KOPT-K1 (cell line): ENCODE measurements around the gene SH3PXD2A.
"Not testable (repeated sequence)": the region's sequence is repeated elsewhere in the genome, so short reads cannot be mapped to it uniquely, and the experiment has no call there.

Experiments used
- H3K27ac ChIP-seq: fragments of 200-600 bp; sonication (generic); 2 replicates; pipeline ENCODE4 v1.5.1; 2016; ENCODE audit warnings: antibody characterized with exemption, mild to moderate bottlenecking, low read depth, low read length; ENCODE audit not compliant: poor library complexity, severe bottlenecking
- H3K36me3 ChIP-seq: fragments of 200-600 bp; sonication (generic); 2 replicates; pipeline ENCODE4 v1.5.1; 2017; ENCODE audit warnings: antibody characterized with exemption, mild to moderate bottlenecking, low read length, moderate library complexity; ENCODE audit not compliant: insufficient read depth
- H3K9me3 ChIP-seq: fragments of 200-600 bp; sonication (generic); 2 replicates; pipeline ENCODE4 v1.5.1; 2017; ENCODE audit warnings: antibody characterized with exemption, low read length, mild to moderate bottlenecking; ENCODE audit not compliant: insufficient read depth, poor library complexity, severe bottlenecking

The SH3PXD2A gene

DNA sequence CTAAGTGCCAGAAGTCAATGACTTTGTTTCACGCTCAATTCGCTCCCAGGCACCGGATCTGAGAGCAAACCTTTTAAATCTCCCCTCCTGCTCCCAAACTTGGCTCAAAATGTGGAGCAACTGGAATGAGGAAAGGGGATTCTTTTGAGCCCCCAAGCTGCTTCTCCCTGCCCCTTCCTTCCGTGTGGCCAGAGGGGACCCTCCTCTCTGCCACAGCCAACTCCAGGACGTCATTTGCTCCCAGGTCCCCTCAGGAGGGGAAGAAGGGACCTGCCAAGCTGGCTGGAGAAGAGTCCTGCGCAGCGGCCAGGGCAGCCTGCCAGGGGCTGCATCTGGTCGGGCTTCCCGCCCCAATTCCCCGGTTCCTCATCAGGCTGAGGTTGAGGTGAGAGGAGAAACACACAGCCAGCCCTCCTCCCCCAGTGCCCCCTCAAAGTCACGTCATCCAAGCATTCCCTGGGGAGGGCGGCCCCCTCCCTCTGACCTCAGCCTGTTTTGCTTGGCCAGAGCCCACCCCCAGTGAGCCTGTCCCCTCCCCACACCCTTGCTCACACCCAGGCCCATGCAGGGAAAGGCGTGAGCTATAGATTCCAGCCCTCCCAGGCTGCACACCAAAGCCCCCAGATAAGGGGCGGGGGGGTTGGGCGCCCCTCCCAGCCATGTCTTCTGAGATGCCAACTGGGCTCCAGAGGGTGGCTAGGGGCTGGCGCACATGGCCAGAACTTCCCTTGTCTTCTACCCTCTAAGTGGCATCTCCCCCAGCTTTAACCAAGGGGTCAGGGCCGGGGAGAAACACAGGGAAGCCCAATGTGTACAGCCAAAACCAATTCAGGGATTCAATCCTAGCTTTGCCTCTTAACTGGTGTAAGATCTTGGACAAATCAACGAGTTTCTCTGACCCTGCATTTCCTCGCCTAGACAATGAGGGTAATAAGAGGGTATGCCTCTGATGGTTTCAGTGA lies 35.0 kb downstream of the SH3PXD2A start:
- Histone ChIP-seq H3K36me3 (no peaks in the 10 kb centered on the region), H3K27ac (no peak overlapping the region), H3K9me3 (no peaks in the 10 kb centered on the region)

DNA sequence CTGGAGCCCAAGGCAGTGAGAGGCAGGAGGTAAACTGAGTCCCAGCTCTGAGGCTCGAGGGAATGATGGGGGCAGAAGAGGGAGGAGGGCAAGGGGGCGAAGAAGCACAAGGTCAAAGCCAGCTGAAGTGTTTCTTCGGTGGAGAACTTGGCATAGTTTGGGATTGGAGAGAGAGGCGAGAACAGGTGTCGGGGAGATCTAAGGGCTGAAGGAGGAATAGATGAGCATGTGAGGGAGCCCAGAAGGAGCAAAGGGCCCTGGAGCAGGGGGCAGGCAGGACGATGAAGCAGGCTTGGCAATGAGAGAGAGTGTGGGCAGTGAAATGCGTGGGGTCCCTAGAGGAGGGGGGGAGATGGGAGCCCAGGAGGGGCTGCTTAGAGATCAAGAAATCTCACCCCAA lies 35.9 kb downstream of the SH3PXD2A start:
- Histone ChIP-seq H3K27ac (no peak overlapping the region), H3K9me3 (no peaks in the 10 kb centered on the region), H3K36me3 (no peaks in the 10 kb centered on the region)

DNA sequence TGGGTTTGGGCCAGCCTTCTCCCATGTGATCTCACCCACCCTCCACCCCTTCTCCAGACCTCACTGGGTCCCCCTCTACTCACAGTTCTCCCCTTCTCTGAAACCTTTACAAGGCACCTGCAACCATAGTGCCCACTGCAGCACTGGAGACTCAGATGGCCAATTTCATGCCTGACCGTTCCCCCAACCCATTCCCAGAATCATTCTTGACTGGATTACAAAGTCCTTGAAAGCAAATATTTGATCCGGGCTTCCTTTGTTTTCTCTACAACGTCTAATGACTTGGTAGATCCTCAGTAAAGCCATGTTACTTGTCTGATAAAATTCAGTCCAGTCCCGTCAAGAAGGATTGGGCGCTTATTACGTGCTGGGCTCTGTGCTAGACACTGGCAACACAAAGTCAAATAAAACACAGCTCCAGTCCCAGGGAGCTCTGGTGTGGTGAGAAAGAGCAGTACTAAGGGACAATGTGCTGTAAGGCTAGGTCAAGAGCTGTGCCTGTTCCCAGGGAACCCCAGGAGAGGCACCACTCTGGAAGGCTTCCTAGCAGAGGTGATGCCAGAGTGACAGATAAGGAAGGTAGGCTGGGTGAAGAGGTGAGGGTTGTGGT lies 36.5 kb downstream of the SH3PXD2A start:
- H3K36me3 ChIP-seq: no peaks in the 10 kb centered on the region
- no peaks in the 10 kb centered on the region for H3K9me3 ChIP-seq
- H3K27ac ChIP-seq: no peak overlapping the region

DNA sequence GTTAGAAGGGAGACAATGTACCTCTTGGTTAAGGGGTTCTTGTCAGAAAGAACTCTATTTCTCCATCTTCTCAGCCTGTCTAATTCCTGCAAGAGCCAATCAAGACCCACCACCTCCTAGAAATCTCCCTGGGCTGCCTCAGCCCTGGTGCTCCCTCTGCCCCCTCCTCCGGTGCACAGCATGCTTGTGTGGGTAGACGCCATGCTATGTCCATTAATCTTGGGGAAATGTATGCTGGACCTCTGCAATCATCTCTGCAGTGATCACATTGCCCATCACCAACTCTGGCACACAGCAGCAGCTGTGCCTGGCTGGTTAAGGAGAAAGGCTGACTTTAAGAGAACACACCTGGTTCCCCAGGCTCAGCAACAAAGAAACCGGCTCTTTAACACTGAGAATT lies 37.3 kb downstream of the SH3PXD2A start:
- Histone ChIP-seq H3K27ac (no peak overlapping the region), H3K9me3 (no peaks in the 10 kb centered on the region), H3K36me3 (no peaks in the 10 kb centered on the region)

DNA sequence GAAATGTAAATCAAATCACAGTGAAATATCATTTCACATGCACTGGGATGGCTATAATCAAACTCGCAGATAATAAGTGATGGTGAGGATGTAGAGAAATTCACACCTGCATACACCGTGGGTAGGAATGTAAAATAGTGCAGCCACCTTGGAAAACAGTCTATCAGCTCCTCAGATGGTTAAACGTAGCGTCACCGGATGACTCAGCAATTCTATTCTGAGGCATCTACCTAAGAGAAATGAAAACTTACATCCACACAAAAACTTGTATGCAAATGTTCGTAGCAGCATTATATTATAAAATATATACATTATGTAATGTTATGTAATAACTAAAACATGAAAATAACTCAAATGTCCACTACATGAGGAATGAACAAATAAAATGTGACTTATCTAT lies 38.9 kb downstream of the SH3PXD2A start:
- H3K27ac ChIP-seq: no peak overlapping the region
- no peaks in the 10 kb centered on the region for H3K36me3 ChIP-seq
- no peaks in the 10 kb centered on the region for H3K9me3 ChIP-seq

DNA sequence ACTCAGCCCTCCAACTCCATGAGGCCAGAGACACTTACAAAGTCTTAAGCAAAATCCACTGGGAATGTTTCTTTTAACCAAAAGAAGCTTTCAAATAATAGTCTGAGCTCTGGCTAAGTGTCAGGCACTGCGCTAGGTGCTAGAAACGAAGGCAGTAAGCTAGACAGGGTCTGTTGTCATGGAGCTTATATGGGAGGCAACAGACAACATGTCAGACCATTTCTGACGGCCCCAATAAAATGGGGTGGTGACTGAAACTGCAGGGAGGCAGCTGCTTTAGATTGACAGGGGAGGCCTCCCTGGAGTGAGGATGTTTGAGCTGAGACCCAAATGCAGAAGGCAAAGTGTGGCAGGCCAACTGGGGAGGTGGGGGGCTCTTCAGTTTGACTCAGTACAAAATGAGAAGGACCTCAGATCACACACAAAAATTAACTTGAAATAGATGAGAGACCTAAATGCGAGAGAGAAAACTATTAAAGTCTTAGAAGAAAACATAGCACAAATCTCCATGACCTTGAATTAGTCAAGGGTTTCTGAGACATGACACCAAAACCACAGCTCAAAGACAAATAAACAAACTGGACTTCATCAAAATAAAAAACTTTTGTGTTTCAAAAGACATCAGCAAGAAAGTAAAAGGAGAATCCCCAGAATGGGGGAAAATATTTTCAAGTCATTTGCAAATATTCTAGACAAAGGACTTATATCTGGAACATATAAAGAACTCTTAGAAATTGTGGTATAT lies 40.6 kb downstream of the SH3PXD2A start:
- no peaks in the 10 kb centered on the region for H3K36me3 ChIP-seq
- no peaks in the 10 kb centered on the region for H3K9me3 ChIP-seq
- H3K27ac ChIP-seq: no peak overlapping the region

DNA sequence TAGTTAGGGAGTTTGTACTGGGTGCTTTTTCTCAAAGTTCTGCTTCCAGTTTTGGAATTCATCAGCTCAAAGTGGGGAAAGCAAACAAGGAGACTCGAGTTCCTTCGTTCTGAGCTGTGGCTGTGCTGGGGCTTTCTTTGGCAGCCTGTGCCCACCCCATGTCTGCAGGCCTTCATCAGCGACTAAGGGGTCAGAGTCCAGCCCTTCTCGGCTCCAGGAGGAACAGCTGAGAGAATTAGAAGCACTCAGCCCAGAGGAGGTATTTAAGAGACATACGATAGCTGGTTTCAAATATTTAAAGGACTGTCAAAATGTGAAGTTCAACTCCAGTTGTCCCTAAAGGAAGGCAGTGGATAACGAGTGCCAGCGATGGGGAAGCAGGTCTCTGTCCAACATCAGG lies 41.3 kb downstream of the SH3PXD2A start:
- H3K36me3 ChIP-seq: no peaks in the 10 kb centered on the region
- H3K27ac ChIP-seq: no peak overlapping the region
- H3K9me3 ChIP-seq: no peaks in the 10 kb centered on the region

DNA sequence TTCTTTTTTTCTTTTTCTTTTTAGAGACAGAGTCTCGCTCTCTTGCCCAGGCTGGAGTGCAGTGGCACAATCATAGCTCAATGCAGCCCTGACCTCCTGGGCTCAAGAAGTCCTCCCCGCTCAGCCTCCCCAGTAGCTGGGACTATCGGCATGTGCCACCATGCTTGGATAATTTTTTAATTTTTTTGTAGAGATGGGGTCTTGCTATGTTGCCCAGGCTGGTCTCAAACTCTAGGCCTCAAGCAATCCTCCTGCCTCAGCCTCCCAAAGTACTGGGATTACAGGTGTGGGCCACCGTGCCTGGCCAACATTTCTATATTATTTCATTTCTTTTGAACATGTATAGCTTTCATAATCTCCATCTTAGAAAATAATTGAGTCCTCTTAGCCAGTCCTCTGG lies 42.1 kb downstream of the SH3PXD2A start:
- not testable (repeated sequence) for H3K9me3 ChIP-seq, H3K27ac ChIP-seq, H3K36me3 ChIP-seq

DNA sequence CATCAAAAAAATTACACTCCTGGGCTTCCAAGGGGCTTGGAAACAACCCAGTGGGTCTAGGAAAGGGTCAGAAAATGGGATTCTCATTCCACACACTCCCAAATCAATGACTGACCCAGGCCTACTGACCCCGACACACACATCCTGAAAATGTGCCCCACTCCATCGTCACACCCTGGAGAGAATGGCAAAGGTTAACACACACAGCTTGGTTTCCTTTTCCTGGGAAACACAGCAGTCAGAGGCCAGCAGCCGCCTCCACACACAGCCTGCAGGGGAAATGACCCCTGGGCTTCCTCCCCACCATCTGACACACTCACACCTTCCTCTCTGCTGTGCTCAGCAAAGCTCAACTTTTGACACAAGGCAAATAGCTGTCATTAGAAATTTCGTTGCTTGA lies 42.9 kb downstream of the SH3PXD2A start:
- Histone ChIP-seq H3K36me3 (no peaks in the 10 kb centered on the region), H3K27ac (no peak overlapping the region)

DNA sequence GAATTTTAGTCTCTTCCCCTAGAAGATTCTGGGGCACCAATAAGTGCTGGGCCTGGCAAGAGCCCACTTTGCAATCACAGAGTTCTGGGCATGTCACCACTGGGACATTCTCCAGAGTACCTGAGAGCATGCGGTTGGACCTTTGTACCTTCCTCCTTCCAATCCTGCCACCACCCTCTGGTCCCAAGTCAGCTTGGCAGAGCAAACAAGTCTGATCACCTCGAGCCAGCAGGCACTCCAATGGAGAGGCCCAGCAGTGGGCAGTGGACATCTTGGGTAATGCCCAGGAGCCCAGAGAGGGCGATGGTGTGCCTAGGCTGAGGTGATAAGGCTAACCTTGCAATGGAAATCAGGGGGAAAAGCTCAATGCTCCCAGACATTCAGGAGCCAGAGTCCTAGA lies 43.4 kb downstream of the SH3PXD2A start:
- Histone ChIP-seq H3K9me3 (no peaks in the 10 kb centered on the region), H3K36me3 (no peaks in the 10 kb centered on the region), H3K27ac (no peak overlapping the region)

More for the DNA sequence above, 42.9 kb downstream of the SH3PXD2A start:
- no peaks in the 10 kb centered on the region for H3K9me3 ChIP-seq

DNA sequence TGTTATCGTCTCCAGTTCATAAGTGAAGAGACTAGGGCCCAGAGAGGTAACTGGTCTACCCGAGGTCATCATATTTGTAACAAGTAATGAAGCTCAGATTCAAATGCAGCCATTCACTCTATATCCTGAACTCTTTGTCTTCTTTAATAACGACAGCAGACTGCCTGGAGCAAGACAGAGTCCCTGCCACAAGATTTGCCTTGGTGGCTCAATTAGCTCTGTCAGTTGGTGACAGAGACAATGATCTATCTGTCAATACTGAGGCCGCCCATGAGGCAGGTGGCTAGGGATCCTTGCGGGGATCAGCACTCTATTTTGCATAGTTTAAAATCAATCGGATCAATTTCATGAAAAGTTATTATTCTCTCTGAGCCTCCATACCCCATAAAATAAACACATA lies 43.9 kb downstream of the SH3PXD2A start:
- H3K36me3 ChIP-seq: no peaks in the 10 kb centered on the region
- H3K27ac ChIP-seq: no peak overlapping the region
- H3K9me3 ChIP-seq: no peaks in the 10 kb centered on the region

DNA sequence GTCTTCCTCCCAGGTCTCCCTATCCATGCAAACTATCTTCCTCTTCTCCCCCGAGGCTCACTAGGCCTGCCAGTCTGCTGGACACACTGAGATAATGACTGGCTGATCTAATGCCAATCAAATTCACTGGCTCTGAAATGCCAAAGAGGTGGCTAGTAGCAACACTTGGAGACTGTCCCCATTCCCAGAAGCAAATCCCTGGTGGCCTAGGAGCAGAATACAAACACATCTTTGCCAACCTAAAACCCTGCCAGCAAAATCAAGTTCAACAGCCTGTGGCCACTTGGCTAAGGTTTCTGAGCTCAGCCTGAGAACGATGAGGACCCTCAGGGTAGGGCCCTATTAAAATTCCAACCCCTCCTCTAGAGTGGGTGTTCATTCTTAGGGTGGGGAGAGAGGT lies 46.6 kb downstream of the SH3PXD2A start:
- Histone ChIP-seq H3K27ac (no peak overlapping the region), H3K9me3 (no peaks in the 10 kb centered on the region), H3K36me3 (no peaks in the 10 kb centered on the region)

DNA sequence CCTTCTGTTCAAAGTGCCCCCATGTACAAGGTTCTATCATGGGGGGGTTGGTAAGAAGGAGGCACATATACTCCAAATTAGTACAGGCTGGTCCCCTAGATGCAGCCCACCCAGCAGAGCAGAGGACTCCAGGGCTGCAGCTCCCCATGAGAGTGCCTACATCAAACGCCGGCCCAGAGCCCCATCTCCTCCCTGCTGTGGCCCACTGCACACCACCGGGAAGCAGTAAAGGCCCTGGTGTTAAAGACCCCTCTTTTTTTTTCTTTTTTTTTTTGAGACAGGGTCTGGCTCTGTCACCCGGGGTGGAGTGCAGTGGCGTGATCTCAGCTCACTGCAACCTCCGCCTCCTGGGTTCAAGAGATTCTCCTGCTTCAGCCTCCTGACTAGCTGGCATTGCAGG lies 47.4 kb downstream of the SH3PXD2A start:
- no peak overlapping the region for H3K27ac ChIP-seq
- no peaks in the 10 kb centered on the region for H3K36me3 ChIP-seq
- H3K9me3 ChIP-seq: no peaks in the 10 kb centered on the region

DNA sequence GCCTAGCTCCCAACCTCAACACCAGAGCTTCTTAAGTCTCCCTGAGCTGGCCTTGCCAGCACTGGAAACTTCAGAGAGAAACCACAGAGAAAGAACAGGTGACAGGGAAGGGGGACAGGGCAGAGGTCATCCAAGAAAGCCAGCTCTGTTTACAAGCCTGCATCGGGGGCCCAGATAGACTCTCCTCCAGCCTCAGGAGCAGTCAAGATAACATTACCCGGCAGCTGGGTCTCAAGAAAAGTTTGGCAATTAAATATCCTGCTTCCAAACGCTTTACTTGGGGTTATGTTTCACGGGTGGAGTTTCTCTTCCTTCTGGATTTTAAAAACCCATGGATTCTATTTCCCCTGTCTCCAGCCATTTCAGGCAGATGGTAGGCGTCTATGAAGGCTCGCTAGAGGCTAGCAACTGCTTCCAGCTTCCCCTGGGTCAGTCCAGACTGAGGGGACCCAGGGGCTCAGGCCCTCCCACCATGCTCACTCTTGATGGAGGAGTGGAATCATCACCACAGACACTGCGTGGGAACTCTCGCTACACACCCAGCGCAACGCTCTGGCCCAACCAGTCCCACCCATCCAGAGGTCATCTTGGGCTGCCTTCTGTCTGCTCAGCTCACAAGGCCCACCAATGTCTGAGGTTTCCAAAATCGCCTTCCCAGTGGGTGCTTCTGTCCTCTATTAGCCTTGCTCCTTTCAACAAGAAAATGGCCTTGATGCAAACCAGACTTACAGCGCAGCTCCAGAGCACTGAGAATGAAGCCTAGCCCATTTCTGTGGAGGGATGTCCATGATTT lies 48.8 kb downstream of the SH3PXD2A start:
- H3K27ac ChIP-seq: no peak overlapping the region

DNA sequence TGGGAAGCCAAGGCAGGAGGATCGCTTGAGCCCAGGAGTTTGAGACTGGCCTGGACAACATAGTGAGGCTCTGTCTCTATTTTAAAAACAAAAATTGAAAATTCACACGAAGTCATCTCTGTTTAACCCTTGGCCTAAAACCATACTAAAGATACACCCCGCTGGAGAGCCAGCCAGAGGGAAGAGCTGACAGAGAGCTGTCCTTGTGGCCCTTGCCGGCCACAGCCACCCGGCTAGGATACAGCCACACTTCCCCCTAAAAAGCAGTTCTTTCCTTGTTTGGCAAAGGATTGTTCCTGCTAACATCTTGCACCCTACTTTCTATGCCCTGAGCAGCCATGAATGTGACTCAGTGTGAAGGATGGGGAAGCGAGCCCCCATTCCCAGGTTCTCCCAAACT lies 49.6 kb downstream of the SH3PXD2A start:
- Histone ChIP-seq H3K27ac (no peak overlapping the region), H3K9me3 (no peaks in the 10 kb centered on the region)

More for the DNA sequence above, 48.8 kb downstream of the SH3PXD2A start:
- Histone ChIP-seq H3K9me3 (no peaks in the 10 kb centered on the region), H3K36me3 (no peaks in the 10 kb centered on the region)

More for the DNA sequence above, 49.6 kb downstream of the SH3PXD2A start:
- H3K36me3 ChIP-seq: no peaks in the 10 kb centered on the region
